Measurements from ENCODE around the gene GPR142.

- TF ChIP-seq ZNF792 (tag by site-specific recombination; IDR thresholded peaks at IDR 0.05): no peak
- no peak for TF ChIP-seq ZNF580 (tag by site-specific recombination; IDR thresholded peaks at IDR 0.05)
- TF ChIP-seq KLF16 (tag by site-specific recombination; IDR thresholded peaks at IDR 0.05): no peak
Observed at GRCh38 chr17:74404789-74405188, 37.5 kb downstream of the GPR142 start.
